A549 treated with dexamethasone at 1 μM for 4 hours (cell line): ENCODE data around the gene CLTCL1. TPM values are rescaled to one million over a fixed set of nuclear protein-coding genes. Genes with fewer than 3 reads are reported as not detected.

ENCODE experiments used
- total RNA-seq: library from RNA; stranded (reverse); fragments of 200-300 nt; extraction: Qiagen RNA extraction; gene quantifications from 5 replicates; pipeline ENCODE4 v1.2.3, GENCODE V29; 2022

CLTCL1 gene
- total RNA-seq, result 4.0 to 5.8 TPM (median 4.9 TPM) in 5 replicates

DNA sequence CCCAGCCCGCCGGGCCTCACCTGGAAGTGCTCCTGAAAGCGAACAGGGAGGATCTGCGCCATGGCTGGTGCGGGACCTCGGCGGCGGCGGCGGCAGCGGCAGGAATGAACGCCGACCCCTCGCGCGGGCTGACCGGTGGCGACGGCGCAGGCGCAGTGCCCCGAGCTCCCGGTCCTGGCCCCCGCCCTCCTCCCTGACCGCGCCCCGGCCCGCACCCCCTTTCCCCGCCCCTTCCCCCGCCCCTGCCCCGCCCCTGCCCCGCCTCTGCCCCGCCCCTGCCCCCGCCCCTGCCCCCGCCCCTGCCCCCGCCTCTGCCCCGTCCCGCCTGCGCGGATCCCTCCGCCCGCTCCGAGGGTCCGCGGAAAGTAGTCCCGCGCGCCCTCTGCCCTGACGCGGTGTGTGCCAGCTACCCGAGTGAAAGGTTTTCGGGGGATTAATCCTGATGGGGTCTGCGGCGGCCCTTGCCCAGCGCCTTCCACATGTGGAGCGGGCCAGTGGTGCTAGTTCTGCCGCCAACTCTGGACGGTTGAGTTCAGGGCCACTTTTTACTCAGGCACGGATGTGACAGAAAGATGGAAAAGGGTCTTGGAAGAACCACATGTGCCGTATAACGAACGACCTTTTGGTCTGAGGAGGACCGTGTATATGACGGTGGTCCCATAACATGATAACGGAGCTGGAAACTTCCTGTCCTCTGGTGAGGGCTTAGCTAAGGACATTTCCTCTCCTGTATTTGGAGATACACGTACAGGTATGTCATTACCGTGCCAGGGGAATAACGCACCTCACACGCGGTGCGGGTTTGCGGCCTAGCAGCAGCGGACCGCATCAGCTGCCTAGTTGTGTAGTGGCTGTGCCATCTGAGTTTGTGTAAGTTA, at the start of gene CLTCL1:
TSS of gene CLTCL1 (minus strand) at position 140 of the 878 bp plus-strand sequence. CDS start at position 62, 78 bp downstream.

GRCh38 chr22:19178657-19179496, 112.6 kb downstream of the CLTCL1 start, which contains the start of gene SLC25A1:
Gene SLC25A1 (minus strand): TSS chr22:19178736. CDS start chr22:19178673, 63 bp downstream.

GRCh38 chr22:19149991-19150390, 141.5 kb downstream of the CLTCL1 start, which contains the start of gene GSC2:
Gene GSC2 (minus strand): TSS chr22:19150292. CDS start chr22:19150283, 9 bp downstream.

GRCh38 chr22:19130959-19131684, 160.4 kb downstream of the CLTCL1 start, which contains the start of gene TSSK2:
Gene TSSK2 (plus strand): TSS chr22:19131308. CDS start chr22:19131400, 92 bp downstream.

Other genes starting within 250 kb of the CLTCL1 start
- 18.2 to 25.6 TPM (median 22.9 TPM) in 5 replicates for gene DGCR2, start 169.3 kb downstream of the CLTCL1 start, total RNA-seq
- gene TSSK2, start 160.4 kb downstream of the CLTCL1 start, total RNA-seq, result not detected in 5 replicates
- gene ESS2, start 147.1 kb downstream of the CLTCL1 start, total RNA-seq, result 9.2 to 13.3 TPM (median 11.8 TPM) in 5 replicates
- 0.09 to 0.12 TPM in 2 of 5 replicates, not detected in the others for gene GSC2, start 141.4 kb downstream of the CLTCL1 start, total RNA-seq
- 43.2 to 58.4 TPM (median 57.5 TPM) in 5 replicates for gene SLC25A1, start 113.0 kb downstream of the CLTCL1 start, total RNA-seq
- gene HIRA, start 140.0 kb upstream of the CLTCL1 start, total RNA-seq, result 18.4 to 24.4 TPM (median 23.1 TPM) in 5 replicates
- gene MRPL40, start 140.8 kb upstream of the CLTCL1 start, total RNA-seq, result 42.1 to 49.4 TPM (median 44.7 TPM) in 5 replicates
- gene C22orf39, start 156.0 kb upstream of the CLTCL1 start, total RNA-seq, result 14.0 to 14.5 TPM (median 14.0 TPM) in 5 replicates
- 88.7 to 103 TPM (median 97.2 TPM) in 5 replicates for gene UFD1, start 187.5 kb upstream of the CLTCL1 start, total RNA-seq
- gene CDC45, start 188.2 kb upstream of the CLTCL1 start, total RNA-seq, result 22.7 to 25.4 TPM (median 24.0 TPM) in 5 replicates
- not detected in 5 replicates for gene CLDN5, start 232.7 kb upstream of the CLTCL1 start, total RNA-seq